ENCODE measurements around the gene PPP1R9B.

The PPP1R9B gene

GRCh38 chr17:50146927-50147665 lies 3.4 kb downstream of the PPP1R9B start:
- peak; percentile 71 for FAIRE-seq
- no peak for DNase-seq (ENCODE audit: extremely low spot score, insufficient read length, low read depth)

GRCh38 chr17:50146230-50146926 lies 4.1 kb downstream of the PPP1R9B start:
- FAIRE-seq: peak; percentile 5
- no peak for DNase-seq (ENCODE audit: extremely low spot score, insufficient read length, low read depth)

GRCh38 chr17:50145532-50146229 lies 4.8 kb downstream of the PPP1R9B start:
- FAIRE-seq (no peak), DNase-seq (ENCODE audit: extremely low spot score, insufficient read length, low read depth) (no peak)

GRCh38 chr17:50144845-50145531 lies 5.5 kb downstream of the PPP1R9B start:
- FAIRE-seq (no peak), DNase-seq (ENCODE audit: extremely low spot score, insufficient read length, low read depth) (no peak)

- DNase-seq (ENCODE audit: extremely low spot score, insufficient read length, low read depth) (no peak), FAIRE-seq (no peak)
Measured at GRCh38 chr17:50144355-50144754, 6.1 kb downstream of the PPP1R9B start.

GRCh38 chr17:50143461-50144176 lies 6.9 kb downstream of the PPP1R9B start:
- no peak for FAIRE-seq
- DNase-seq (ENCODE audit: extremely low spot score, insufficient read length, low read depth): no peak

- DNase-seq (ENCODE audit: extremely low spot score, insufficient read length, low read depth) (no peak), FAIRE-seq (no peak)
Measured at GRCh38 chr17:50141745-50142110, 8.7 kb downstream of the PPP1R9B start.

GRCh38 chr17:50141026-50141744 lies 9.3 kb downstream of the PPP1R9B start:
- no peak for DNase-seq (ENCODE audit: extremely low spot score, insufficient read length, low read depth)
- FAIRE-seq: no peak

- no peak for DNase-seq (ENCODE audit: extremely low spot score, insufficient read length, low read depth)
- FAIRE-seq: peak; percentile 90
Measured at GRCh38 chr17:50139950-50140885, 10.3 kb downstream of the PPP1R9B start.

- FAIRE-seq: no peak
Measured at GRCh38 chr17:50139185-50139783, 11.2 kb downstream of the PPP1R9B start.

GRCh38 chr17:50137042-50137441 lies 13.4 kb downstream of the PPP1R9B start:
- FAIRE-seq (no peak), DNase-seq (ENCODE audit: extremely low spot score, insufficient read length, low read depth) (no peak)

More at GRCh38 chr17:50139185-50139783, 11.2 kb downstream of the PPP1R9B start:
- DNase-seq (ENCODE audit: extremely low spot score, insufficient read length, low read depth): no peak

- no peak for DNase-seq (ENCODE audit: extremely low spot score, insufficient read length, low read depth)
- no peak for FAIRE-seq
Measured at GRCh38 chr17:50136096-50136687, 14.3 kb downstream of the PPP1R9B start.

- no peak for DNase-seq (ENCODE audit: extremely low spot score, insufficient read length, low read depth)
- FAIRE-seq: no peak
Measured at GRCh38 chr17:50135316-50136095, 15.0 kb downstream of the PPP1R9B start.

- DNase-seq (ENCODE audit: extremely low spot score, insufficient read length, low read depth) (no peak), FAIRE-seq (no peak)
Measured at GRCh38 chr17:50134206-50135110, 16.0 kb downstream of the PPP1R9B start.

GRCh38 chr17:50133769-50134099 lies 16.7 kb downstream of the PPP1R9B start:
- no peak for FAIRE-seq
- no peak for DNase-seq (ENCODE audit: extremely low spot score, insufficient read length, low read depth)
